Activated CD8-positive, alpha-beta memory T cell treated with anti-CD3 and anti-CD28 coated beads for 24 hours (primary cell): ENCODE results near the gene PEX10.
"Not testable (repeated sequence)": the region's sequence is repeated elsewhere in the genome, so short reads cannot be mapped to it uniquely, and the experiment has no call there.

Source experiments
- DNase-seq: peaks from one replicate; pipeline ENCODE4 v3.0.0-alpha.2; 2020

The PEX10 gene

DNA sequence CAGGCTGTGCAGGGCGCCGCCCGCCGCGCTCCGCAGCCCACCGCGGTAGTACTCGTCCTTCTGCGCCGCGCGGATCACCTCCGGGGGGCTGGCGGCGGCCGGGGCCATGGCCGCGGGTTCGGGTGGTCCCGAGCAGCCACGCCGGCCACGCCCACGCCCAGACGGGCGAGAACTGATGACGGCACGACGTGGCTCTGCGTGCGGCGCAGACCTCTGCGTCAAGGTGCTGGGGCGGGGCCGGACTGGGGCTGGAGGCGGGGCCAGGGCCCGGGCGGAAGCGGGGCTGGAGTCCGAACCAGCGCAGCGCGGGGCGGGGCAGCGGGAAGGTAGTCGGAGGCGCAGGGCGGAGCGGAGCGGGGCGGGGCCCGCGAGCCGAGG lies at the start of gene PEX10:
PEX10 (minus strand) TSS at position 170 of the 378 bp plus-strand sequence; CDS start at position 108, 62 bp downstream.
- peak; percentile 100 for DNase-seq

DNA sequence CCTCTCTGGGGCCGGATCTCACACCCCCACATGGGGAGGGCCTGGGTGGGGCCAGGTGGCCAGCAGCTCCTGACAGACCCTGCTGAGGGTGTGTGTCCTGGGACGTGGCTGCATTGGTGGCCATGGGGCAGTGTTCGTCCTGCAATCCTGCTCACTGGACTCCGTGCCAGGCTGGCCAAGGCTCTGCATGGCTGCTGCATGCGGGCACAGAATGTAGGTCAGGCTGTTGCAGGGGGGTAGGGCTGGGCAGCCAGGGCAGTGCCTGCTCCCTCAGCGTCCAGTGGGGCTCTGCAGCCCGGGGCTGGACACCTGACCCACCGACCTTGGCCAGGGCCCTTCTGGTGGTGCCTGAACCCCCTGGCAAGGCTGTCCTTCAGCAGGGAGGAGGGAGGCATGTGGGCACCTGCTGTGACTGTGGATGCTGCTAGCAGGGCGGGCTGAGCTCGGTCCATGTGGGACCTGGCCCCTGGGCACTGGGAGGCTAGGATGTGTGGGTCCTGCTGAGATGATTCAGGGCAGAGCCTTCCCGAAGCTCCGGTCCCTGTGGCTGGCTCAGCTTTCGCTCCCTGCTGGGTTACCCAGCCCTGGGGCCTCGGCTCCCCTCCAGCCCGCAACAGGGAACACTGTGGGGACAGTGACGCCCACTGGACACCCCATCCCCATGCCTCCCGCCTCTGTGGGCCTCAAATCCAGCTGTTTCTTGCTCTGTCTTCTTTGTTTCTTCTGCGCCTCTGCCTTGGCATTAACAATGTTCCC lies 48.8 kb upstream of the PEX10 start:
- DNase-seq: no peak

DNA sequence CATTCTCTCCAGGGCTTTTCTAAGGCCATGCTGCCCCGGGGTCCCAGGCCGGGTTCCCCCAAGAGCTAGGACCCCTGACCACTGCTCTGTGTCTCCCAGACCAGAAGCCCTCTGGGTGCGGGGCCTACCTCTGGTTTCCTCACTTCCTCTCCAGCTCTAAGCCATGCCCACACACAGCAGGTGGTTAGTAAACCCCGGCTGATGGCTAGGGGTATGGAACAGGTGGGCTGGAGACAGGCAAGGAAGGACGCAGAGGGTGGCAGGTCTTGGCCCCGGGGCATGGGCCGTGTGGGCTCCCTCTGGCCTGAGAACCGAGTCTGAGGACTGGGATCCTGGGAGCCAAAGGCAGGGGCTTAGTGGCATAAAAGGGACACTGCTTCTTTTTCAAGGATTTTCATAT lies 47.8 kb upstream of the PEX10 start:
- no peak for DNase-seq

DNA sequence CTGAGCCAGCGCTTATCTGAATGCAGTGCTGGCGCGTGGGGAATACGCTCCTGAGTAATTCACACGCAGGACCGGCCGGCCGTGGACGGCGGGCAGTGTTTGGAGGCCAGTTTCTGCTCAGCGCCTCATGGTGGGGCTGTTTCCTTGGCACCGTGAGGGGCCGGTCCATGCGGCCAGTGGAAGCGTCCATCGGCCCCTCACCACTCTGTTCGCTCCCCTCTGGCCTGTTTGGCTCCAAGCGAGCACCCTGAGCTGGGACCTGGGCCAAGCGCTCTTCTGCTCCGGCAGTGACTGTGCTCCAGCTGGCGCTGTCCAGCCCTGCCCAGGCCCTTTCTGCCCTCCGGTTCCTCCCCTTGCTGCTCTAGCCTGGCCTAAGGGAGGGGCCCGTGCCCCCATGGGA lies 47.4 kb upstream of the PEX10 start:
- DNase-seq: no peak

DNA sequence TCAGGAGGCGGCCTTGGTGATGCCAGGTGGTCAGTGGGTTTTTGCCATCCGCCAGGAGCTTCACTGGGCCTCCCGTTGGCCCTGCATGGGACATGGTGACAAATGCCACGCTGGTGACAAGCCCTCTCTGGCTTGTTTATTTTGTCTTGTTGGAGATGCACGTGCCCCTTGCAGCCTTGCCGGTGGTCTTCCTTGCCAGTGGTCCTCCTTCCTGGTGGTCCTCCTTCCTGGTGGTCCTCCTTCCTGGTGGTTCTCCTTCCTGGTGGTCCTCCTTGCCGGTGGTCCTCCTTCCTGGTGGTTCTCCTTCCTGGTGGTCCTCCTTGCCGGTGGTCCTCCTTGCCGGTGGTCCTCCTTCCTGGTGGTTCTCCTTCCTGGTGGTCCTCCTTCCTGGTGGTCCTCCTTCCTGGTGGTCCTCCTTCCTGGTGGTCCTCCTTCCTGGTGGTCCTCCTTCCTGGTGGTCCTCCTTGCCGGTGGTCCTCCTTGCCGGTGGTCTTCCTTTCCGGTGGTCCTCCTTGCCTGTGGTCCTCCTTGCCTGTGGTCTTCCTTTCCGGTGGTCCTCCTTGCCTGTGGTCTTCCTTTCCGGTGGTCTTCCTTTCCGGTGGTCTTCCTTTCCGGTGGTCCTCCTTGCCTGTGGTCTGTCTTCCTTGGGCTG lies 46.9 kb upstream of the PEX10 start:
- not testable (repeated sequence) for DNase-seq

DNA sequence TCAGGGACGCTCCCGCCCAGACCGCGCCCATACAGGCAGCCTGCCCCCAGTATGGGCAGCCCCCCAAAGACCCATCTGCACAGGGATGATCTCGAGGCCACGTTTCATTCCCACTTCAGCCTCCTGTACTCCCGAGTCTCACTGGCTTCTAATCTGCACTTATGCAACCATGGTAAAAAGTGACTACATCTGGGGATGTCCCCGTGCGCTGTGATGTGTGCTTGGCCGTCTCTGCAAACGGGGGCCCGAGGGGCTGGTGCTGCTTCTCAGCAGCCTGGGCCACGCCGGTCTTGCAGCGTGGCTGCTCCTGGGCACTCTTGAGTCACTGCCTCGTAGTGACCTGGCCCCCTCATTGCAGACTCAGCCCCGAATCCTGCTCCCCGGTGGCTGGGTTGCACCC lies 46.3 kb upstream of the PEX10 start:
- no peak for DNase-seq

DNA sequence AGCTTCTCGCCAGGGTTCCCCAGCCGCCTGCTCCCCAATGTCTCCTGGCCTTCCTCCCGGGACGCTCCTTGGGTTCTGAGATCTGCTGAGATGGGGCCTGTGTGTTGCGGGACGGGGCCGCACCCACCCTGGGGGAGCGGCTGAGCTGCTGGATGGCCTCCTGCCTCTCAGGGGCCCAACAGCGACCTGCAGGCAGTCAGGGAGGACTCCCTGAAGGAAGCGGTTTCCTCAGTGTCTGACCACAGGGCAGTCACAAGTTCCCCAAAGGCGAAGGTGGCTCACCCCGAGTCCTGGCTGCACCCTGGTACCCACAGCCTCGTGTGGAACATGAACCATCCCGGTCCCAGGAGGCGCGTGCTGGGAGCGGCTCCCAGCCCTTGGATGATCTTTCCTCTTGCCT lies 45.1 kb upstream of the PEX10 start:
- no peak for DNase-seq

DNA sequence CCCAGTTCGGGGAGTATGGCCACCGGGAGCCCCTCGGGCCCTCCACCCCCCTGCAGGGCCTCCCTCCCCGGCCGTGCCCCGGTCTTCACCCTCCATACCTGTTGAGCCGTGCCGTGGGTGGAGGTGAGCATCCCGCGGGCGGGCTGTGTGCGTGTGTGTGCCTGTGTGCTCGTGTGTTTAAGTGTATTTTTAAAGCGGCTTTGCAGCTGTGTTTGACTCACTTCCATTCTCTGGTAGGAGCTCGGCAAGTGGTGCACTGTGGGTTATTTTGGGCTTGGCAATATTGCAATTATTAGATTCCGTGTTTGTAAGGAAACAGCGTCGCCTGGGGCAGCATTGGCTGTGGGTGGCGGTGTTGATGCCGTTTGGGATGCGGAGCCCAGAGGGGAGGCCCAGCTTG lies 43.4 kb upstream of the PEX10 start:
- DNase-seq: no peak

DNA sequence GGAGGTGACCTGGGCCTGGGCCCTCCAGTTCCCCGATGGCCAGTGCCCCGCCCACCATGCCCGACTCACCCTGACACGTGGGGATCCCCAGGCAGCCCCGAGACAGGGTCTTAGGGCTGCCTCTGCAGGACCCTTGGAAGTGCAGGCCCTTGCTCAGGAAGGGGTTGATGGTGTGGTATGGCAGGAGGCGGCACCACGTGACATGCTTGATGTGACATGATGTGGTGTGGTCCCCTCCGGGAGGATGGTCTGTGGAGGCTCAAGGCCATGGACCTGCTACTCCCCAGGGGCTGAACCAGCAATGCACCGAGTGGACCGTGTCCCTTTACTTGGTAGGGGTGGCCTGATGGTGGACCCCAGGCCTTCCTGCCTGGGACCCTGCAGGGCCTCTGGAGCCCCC lies 41.9 kb upstream of the PEX10 start:
- no peak for DNase-seq

DNA sequence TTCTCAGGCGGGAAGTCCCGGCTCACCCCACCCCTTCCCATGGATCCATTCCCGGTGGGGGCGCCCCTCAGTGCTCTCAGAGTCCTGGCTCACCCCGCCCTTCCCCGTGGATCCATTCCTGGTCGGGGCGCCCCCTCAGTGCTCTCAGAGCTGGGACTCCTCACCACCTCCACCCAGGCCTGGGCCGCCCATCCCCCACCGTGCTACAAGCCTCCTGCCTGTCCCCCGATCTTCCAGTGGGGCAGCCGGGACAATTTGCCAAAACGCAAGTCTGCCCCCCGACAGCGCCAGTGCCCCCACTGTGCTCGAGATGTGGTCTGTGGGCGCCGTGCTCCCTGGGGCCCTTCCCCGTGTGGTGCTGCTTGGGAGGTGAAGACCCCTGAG lies 40.6 kb upstream of the PEX10 start:
- no peak for DNase-seq

DNA sequence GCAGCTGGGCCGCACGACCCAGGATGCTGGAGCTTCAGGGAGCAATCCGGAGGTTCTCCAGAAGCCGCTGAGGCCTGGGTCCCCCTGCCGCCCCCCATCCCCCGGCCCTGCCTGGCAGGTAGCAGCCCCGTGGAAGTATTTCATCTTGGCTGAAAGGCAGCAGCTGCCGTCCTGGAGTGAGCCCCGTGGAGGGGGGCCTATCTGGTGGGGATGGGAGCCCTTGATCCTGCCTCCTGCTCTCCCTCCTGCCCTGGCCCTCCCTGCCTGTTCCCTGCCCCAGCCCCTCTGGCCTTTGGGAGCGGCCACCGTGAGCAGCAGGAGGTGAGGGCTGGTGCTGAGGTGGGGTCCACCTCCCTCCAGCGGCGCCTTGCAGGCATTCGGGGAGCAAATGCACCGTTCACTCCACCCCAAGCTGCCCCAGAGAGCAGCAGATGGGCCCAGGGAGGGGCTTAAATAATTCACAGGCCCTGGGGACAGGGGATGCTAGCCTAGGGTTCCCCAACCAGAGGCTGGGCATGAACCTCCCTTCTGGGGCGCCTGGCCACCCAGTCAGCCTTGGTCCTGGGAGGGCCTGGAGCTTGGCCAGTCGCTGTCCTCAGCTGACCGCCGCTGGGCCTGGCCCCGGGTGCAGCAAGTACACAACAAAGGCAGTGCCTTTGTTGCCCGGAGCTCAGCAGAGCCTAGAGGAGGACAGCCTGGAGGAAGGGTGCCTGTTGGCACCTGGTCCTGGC lies 40.0 kb upstream of the PEX10 start:
- no peak for DNase-seq

DNA sequence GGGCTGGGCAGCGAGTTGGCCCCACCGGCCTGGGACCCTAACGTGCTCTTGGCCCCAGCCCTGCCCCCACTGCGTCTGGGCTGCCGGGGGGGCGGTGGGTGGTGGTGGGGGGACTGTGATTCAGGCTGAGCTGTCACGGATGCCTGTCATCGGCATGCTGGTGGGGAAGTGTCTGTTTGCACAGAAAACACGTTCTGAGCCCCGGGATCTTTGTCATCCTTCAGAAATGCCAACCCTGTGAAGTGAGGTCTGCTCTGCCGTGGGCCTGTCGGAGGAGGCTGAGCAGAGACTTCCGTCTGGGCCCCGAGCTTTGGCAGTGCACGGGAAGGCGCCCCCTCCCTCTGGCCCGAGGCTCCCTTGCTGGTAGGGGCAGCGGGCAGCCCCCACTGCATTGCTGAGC lies 39.4 kb upstream of the PEX10 start:
- DNase-seq: no peak

DNA sequence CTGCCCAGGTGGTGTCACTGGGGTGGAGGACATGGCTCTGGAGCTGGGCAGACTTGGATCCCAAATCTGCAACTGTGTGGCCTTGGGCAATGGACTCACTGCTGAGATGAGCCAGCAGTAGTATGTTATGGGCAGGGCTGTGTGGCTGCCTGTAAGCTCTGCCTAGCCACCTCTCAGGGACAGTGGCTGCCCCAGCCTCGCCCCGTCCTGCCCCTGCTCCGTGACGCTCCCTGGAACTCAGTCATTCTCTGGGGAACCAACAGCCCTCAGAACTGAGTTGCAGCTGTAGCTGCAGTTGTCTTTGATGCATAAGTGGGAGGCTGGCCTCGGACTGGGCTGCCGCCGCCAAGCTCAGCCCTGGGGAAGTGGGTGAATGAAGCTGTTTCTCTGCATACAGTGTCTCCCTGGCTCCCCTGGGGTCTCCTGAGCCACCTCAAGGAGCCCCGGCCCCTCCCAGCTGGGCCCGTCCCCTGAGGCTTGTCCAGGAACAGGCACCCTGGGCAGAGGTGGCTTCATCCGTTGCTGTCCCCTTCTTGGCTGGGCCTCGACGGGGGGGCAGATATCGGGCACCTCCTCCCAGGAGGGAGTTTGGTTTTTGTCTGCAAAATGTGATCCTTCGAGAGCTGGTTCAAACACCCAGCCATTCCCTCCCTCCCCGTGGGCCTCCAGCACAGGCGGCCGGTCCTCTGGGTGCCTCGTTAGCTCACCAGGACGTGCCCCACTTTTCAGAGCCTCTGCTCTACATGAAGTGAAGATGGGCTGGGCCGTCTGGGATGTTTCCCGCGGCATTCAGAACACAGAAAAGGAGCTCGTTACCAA lies 37.5 kb upstream of the PEX10 start:
- DNase-seq: no peak

DNA sequence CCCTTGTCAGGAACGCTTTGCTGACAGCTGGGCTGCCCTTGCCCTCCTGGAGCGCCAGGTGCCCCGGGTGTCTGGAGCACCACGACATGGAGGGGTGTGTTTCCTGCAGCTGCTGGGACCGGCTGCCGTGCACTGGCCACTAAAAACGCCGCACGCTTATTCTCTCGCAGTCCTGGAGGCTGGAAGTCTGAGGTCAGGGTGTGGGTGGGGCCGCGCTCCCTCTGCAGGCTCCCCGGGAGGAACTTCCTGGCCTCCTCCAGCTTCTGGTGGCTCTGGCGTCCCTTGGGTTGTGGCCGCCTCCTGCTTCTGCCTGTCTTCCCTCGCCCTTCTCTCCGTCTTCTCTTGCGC lies 35.7 kb upstream of the PEX10 start:
- DNase-seq: no peak

DNA sequence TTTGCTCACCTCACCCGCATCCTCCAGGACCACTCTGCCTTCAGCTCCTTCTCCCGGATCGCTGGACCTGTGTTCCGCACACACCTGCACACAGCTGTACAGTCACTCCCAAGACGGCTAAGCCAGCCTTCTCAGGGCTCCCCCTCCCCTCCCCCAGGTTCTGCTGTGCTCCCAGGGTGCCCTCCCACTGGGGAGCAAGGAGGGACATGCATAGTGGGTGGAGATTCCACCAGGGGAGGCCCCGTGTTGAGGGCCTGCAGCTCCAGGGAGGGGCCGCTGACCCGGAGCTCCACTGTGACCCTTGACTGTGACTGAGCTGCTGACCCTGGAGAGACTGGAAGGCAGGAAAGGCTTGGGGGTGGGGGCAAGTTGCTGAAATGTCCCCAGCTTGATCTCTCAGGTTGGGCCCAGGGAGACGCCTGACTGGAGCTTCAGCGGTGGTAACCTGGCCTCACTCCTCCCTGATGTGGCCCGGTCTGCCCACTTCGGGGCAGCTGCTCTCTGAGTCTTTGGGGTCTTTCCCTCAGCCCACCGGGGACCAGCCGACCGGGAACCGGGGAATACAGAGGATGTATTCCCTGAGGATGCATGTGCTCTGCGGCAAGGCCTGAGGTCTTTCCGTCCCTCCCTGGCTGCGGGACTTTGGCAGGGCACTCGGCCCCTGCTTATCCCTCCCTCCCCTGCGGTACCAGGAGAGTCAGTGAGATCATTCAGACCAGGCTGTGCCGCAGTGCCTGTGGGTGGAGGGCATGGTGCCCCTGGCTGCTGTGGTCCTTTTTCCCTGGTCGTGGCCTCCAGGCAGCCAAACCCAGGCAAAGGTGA lies 35.1 kb upstream of the PEX10 start:
- no peak for DNase-seq

DNA sequence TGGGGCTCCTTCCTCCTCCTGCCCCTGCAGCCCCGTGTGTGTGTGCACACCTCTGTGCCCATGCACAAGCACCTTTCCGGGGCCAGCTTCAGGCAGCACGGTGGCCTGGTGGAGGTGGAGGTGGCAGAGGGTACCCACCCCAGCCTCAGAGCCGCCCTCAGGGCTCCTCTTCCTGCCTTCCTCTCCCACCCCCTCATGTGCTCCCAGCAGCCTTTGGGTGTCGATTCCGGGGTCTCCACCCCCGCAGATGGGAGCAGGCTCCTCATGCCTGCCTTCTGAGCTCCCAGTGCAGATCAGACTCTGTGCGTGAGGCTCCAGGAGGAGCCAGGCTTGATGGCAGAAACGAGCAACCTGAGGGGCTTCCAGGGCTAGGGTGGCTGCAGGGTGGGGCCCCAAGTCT lies 34.5 kb upstream of the PEX10 start:
- DNase-seq: no peak

DNA sequence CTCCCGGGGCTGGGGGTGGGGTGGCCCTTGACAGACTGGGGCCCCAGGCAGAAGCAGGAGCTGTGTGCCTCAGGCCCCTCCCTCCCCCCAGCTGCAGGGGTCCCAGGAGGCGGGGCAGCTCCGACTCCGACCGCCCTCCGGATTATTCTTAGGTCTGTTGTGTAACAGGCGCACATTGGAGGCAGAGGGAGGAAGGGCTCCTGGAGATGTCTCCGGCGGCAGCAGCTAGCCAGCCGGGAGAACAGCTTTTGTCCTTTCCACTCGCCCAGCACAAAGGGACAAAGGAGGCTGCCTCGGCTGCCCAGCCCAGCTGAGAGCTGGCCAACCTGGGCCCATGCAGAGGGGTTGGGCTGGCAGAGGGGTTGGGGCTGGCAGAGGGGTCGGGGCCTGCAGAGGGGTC lies 34.0 kb upstream of the PEX10 start:
- no peak for DNase-seq

DNA sequence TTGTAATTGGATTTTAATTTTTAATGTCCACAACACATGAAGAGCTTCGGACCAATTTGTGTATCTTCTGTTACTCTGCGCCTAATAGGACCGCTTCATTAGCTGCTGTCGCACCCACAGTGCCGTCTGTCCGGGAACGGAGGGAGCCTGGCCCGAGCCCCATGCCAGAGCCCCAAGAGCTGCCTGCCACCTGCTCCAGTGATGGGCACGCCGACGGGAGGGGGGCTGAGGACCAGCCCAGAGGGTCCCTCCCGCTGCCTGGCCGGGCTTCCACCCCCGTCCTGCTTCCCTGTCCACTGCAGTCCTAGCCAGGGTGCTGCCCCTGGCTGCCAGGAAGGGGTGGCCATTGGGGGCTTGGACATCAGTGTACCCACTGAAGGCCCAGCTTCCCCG lies 33.5 kb upstream of the PEX10 start:
- no peak for DNase-seq

DNA sequence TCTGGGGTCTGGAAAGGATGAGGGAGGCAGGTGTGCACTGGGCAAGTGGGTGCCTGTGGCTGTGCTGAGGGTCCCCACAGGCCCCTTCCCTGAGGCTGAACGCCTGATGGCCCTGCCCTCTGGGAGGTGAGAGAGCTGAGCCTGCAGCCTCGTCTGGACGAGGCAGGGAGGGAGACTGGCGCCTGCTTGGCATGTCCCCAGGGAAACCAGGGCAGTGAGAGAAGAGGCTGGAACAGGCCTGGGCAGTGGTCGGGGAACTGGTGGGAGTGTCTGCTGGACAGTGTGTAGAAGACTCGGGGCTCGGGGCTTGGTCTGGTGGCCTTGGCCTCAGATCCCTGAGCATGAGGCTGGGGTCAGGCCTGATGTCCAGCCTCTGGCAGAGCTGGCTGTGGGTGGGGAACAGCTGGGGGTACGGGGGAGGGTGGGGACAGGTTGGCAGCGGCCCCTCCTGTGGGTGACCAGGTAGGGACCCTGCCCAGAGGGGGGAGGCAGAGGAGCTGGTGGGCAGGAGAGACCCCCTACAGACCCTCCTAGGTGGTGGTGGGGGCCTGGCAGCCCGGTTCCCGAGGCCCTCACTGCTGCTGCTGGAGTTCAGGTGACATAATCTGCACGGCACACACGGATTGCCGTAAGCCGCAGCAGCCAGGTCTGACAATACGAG lies 32.9 kb upstream of the PEX10 start:
- DNase-seq: no peak

DNA sequence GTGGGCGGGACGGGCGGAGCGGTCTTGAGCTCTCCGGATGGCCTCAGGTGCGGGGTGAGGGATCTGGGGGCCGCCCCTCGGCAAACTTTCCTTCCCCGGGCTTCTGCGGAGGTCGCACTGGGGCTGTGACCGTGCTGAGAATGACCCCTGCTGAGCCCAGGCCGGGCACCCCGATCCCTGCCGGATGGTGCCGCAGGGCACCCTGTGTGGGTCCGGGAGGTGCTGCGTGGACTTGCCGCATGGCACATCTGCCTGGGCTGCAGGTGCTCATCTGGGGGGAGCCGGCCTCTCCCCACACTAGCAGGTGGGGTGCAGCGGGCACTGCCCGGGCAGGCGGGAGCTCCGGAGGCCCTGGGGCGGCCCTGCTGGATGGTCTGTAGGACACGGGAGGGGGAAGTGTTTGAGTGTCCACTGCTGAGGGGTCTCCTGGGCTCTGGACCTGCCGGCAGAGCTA lies 31.8 kb upstream of the PEX10 start:
- no peak for DNase-seq

DNA sequence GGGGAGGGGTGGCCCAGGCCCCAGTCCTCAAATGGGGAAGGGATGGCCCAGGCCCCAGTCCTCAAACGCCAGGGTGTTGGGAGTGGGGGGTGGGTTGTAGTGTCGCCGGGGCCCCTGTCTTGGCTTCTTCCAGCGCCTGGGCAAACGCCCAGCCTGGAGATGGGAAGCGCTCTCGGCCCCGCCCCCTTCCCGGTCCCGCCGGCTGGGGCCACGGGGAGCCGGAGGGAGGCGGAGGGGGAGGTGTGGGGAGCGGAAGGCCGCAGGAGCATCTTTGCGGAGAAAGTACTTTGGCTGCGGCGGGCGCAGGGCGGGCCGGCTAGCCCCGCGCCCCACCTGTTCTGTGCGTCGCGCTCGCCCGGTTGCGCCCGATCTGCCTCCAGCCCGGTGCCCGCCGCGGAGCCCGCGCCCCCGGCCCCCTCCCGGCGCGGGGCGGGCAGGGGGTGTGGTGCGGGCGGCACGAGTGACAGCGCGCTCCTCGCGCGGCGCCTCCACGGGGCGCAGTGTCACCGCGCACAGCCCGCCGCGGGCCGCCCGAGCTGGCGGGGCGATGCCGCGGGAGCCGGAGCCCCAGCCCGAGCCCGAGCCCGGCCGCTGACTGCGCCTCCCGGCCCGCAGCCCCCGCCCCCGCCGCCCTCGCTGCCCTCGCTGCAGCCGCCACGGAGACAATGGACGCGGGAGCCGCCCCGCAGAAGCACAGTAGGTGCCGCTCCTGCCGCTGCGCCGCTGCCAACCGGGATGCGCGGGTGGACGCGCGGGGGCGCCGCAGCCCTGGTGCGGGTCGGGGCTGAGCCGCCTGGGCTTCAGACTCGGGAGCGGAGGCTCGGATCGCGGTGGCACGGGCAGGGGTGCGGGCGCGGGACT lies 31.1 kb upstream of the PEX10 start:
- no peak for DNase-seq
